CD4-positive, alpha-beta T cell treated with Interferon alpha-2 for 1 hour (primary cell): ENCODE results near the gene OR2A2.
"Not testable (repeated sequence)": the region's sequence is repeated elsewhere in the genome, so short reads cannot be mapped to it uniquely, and the experiment has no call there.

Experiments
- DNase-seq, 2 donors: peaks; one replicate each; pipeline ENCODE4 v3.0.0-alpha.2; 2020 to 2022

Gene OR2A2

GRCh38 chr7:144109283-144109682 lies at the start of gene OR2A2:
OR2A2 (plus strand) TSS chr7:144109583; CDS start chr7:144109583, 0 bp downstream.
- no peak for DNase-seq

- no peak for DNase-seq
Measured at GRCh38 chr7:144063710-144064109, 45.7 kb upstream of the OR2A2 start.

GRCh38 chr7:144069511-144069910 lies 39.9 kb upstream of the OR2A2 start, which contains the start of gene OR2A25:
OR2A25 (plus strand) TSS chr7:144069811; CDS start chr7:144074220, 4,409 bp downstream.
- no peak for DNase-seq

- DNase-seq = no peak
Measured at GRCh38 chr7:144069953-144070352, 39.4 kb upstream of the OR2A2 start.

GRCh38 chr7:144074374-144074773 lies 35.0 kb upstream of the OR2A2 start:
- no peak for DNase-seq

GRCh38 chr7:144085978-144086377 lies 23.4 kb upstream of the OR2A2 start, which contains the start of gene OR2A12:
OR2A12 (plus strand) TSS chr7:144086278; CDS start chr7:144095108, 8,830 bp downstream.
- DNase-seq = no peak

- no peak for DNase-seq
Measured at GRCh38 chr7:144086730-144087129, 22.7 kb upstream of the OR2A2 start.

GRCh38 chr7:144087230-144087629 lies 22.2 kb upstream of the OR2A2 start:
- DNase-seq = no peak

GRCh38 chr7:144090667-144091066 lies 18.7 kb upstream of the OR2A2 start:
- DNase-seq = no peak

- DNase-seq = no peak
Measured at GRCh38 chr7:144098776-144099175, 10.6 kb upstream of the OR2A2 start.

GRCh38 chr7:144100607-144101006 lies 8.8 kb upstream of the OR2A2 start:
- DNase-seq = no peak

- DNase-seq = no peak
Measured at GRCh38 chr7:144102041-144102440, 7.3 kb upstream of the OR2A2 start.

- DNase-seq = no peak
Measured at GRCh38 chr7:144105211-144105610, 4.2 kb upstream of the OR2A2 start.

- no peak for DNase-seq
Measured at GRCh38 chr7:144110272-144110671, 889 bp downstream of the OR2A2 start.

GRCh38 chr7:144113651-144114050 lies 4.3 kb downstream of the OR2A2 start:
- no peak for DNase-seq

- DNase-seq = no peak
Measured at GRCh38 chr7:144118341-144118740, 9.0 kb downstream of the OR2A2 start.

GRCh38 chr7:144122876-144123275 lies 13.5 kb downstream of the OR2A2 start, which contains the start of gene OR2A14:
OR2A14 (plus strand) TSS chr7:144123176; CDS start chr7:144129113, 5,937 bp downstream.
- DNase-seq = no peak

GRCh38 chr7:144127714-144128334 lies 18.4 kb downstream of the OR2A2 start:
- DNase-seq = peak; percentile 79 to 83

- DNase-seq = not testable (repeated sequence)
Measured at GRCh38 chr7:144129601-144130000, 20.2 kb downstream of the OR2A2 start.

- DNase-seq = no peak
Measured at GRCh38 chr7:144130730-144131129, 21.3 kb downstream of the OR2A2 start.

- DNase-seq = no peak
Measured at GRCh38 chr7:144132262-144132661, 22.9 kb downstream of the OR2A2 start.

GRCh38 chr7:144133307-144133706 lies 23.9 kb downstream of the OR2A2 start:
- no peak for DNase-seq

GRCh38 chr7:144134116-144134515 lies 24.7 kb downstream of the OR2A2 start:
- no peak for DNase-seq

- no peak for DNase-seq
Measured at GRCh38 chr7:144137501-144137900, 28.1 kb downstream of the OR2A2 start.

GRCh38 chr7:144142187-144142586 lies 32.8 kb downstream of the OR2A2 start:
- no peak for DNase-seq
